Suprapubic skin (tissue), 4 donors: ENCODE data around the gene SGCD.

Experiments used
- POLR2A ChIP-seq, 2 donors: fragments of 450-650 bp; IDR thresholded peaks; one replicate each; pipeline ENCODE4 v1.6.1; 2017; ENCODE audit warnings: antibody characterized with exemption in 2 of 2, mild to moderate bottlenecking in 2 of 2, moderate library complexity in 2 of 2
- POLR2AphosphoS5 ChIP-seq, 3 donors: sonication (generic); formaldehyde crosslinking; IDR thresholded peaks; one replicate each; pipeline ENCODE4 v1.6.1; 2017; ENCODE audit warnings: antibody characterized with exemption in 3 of 3
- TF ChIP-seq, protein P1 (sequence below), 2 donors: fragments of 200-600 bp in 1 of 2; fragments of 450-650 bp in 1 of 2; sonication (generic) in 1 of 2; IDR thresholded peaks; one replicate each; pipeline ENCODE4 v1.5.1; 2016 to 2019; ENCODE audit warnings: antibody characterized with exemption in 2 of 2, mild to moderate bottlenecking in 1 of 2, moderate library complexity in 1 of 2

DNA sequence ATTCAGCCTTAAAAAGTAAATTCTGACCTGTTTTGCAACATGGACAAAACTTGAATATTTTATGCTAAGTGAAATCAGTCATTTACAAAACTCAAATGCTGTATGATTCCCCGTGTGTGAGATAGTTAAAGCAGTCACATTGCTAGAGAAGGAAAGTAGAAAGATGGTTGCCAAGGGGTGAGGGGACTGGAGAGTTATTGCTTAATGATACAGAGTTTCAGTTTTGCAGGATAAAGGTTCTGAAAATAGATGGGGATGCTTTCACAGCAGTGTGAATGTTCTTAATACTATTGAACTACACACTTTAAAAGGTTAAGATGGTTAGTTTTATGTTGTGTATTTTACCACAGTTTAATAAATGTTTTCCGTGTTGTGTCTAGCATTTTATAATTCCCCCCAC lies 51.2 kb downstream of the SGCD start:
- TF ChIP-seq, protein P1, sequence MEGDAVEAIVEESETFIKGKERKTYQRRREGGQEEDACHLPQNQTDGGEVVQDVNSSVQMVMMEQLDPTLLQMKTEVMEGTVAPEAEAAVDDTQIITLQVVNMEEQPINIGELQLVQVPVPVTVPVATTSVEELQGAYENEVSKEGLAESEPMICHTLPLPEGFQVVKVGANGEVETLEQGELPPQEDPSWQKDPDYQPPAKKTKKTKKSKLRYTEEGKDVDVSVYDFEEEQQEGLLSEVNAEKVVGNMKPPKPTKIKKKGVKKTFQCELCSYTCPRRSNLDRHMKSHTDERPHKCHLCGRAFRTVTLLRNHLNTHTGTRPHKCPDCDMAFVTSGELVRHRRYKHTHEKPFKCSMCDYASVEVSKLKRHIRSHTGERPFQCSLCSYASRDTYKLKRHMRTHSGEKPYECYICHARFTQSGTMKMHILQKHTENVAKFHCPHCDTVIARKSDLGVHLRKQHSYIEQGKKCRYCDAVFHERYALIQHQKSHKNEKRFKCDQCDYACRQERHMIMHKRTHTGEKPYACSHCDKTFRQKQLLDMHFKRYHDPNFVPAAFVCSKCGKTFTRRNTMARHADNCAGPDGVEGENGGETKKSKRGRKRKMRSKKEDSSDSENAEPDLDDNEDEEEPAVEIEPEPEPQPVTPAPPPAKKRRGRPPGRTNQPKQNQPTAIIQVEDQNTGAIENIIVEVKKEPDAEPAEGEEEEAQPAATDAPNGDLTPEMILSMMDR (IDR thresholded peaks at IDR 0.05) = no peak
- TF ChIP-seq POLR2A (IDR thresholded peaks at IDR 0.05) = no peak
- no peak for TF ChIP-seq POLR2AphosphoS5 (IDR thresholded peaks at IDR 0.05)
